A549 (cell line): ENCODE measurements around the gene PGPEP1.
"Not testable (repeated sequence)": the region's sequence is repeated elsewhere in the genome, so short reads cannot be mapped to it uniquely, and the experiment has no call there.

ENCODE experiments used
- EP300 ChIP-seq, 2 experiments: fragments of >200 bp; sonication (Bioruptor Twin); formaldehyde crosslinking; IDR thresholded peaks; 2 replicates in 1 of 2; 3 replicates in 1 of 2; pipeline ENCODE4 v1.6.1; 2016 to 2017
- MAFK ChIP-seq: fragments of 450-650 bp; IDR thresholded peaks from 2 replicates; pipeline ENCODE4 v1.6.1; 2014; ENCODE audit not compliant: partially characterized antibody
- POLR2A ChIP-seq: IDR thresholded peaks from 2 replicates; pipeline ENCODE4 v1.6.1; 2012; ENCODE audit warnings: mild to moderate bottlenecking, low read length
- TF ChIP-seq, protein P1 (sequence below): IDR thresholded peaks from 2 replicates; pipeline ENCODE4 v1.6.1; 2012

DNA sequence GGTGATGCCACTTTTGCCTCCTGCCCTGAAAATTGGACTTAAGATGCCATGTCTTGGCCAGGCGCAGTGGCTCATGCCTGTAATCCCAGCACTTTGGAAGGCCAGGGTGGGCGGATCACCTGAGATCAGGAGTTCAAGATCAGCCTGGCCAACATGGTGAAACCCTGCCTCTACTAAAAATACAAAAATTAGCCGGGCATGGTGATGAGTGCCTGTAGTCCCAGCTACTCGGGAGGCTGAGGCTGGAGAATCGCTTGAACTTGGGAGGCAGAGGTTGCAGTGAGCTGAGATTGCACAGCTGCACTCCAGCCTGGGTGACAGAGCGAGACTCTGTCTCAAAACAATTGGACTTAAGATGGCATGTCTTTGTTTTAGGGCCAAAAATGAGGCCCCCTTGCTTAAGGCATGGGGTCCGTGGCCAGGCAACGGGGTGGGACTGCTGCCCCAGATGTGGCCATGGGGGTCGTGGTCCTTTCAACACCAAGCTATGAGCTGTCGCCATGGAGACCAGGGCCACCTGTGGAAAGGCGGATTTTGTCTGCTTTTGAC lies 24.0 kb downstream of the PGPEP1 start:
- TF ChIP-seq POLR2A; MAFK; EP300 (IDR thresholded peaks at IDR 0.05): not testable (repeated sequence)
- TF ChIP-seq, protein P1, sequence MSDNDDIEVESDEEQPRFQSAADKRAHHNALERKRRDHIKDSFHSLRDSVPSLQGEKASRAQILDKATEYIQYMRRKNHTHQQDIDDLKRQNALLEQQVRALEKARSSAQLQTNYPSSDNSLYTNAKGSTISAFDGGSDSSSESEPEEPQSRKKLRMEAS, result not testable (repeated sequence)
